HepG2 (cell line): ENCODE measurements around the gene IRS1. TPM values are rescaled to one million over a fixed set of nuclear protein-coding genes. Genes with fewer than 3 reads are reported as not detected.
A peak's percentile ranks its signal among the peaks of the same experiment; 100 is the strongest.

Experiments used
- ATAC-seq: fragments of 200-7000 bp; cut with Tn5 transposase; 3 replicates; pipeline ENCODE4 v1.9.1; 2020; ENCODE audit warnings: mild to moderate bottlenecking, moderate library complexity
- BruUV-seq: library from RNA; stranded (reverse); fragments of 400-500 nt; replicated peaks from 2 replicates; lab custom pipeline; 2021; lab: Mats Ljungman, UMichigan
- CTCF ChIA-PET: fragments of 300-600 bp; formaldehyde crosslinking; extraction: SDS; loops from one replicate; lab custom pipeline; 2021; ENCODE audit warnings: low total read pairs, inconsistent platforms, low intra/inter-chr PET ratio; lab: Yijun Ruan, JAX
- POLR2A ChIA-PET: fragments of 350-600 bp; sonication (Branson Sonifier 250); formaldehyde crosslinking; loops from one replicate; lab custom pipeline; 2020; ENCODE audit warnings: antibody characterized with exemption, inconsistent platforms; lab: Yijun Ruan, JAX
- DNase-seq: peaks from one replicate; pipeline ENCODE4 v3.0.0-alpha.2; 2015; ENCODE audit warnings: low spot score
- FAIRE-seq: peaks from 3 replicates; lab custom pipeline; 2011; peaks lifted over from hg19 to GRCh38; lab: Jason Lieb, UNC
- H2AFZ ChIP-seq: one replicate; pipeline ENCODE4 v1.6.1; 2011; ENCODE audit warnings: low read length, inconsistent platforms
- H3K27ac ChIP-seq: fragments of 300-600 bp; 3 replicates; pipeline ENCODE4 v1.8.0; 2011; ENCODE audit warnings: mixed run types, mild to moderate bottlenecking, mixed read lengths, low read length, inconsistent platforms; ENCODE audit not compliant: insufficient read depth; ENCODE audit errors: extremely low read length
- H3K27me3 ChIP-seq, 2 experiments: fragments of 200-600 bp in 1 of 2; 2 replicates in 1 of 2; 3 replicates in 1 of 2; pipeline versions ENCODE4 v1.6.0 to v1.8.0; 2011; ENCODE audit warnings: low read length in 2 of 2, mild to moderate bottlenecking in 2 of 2, moderate library complexity in 2 of 2, inconsistent platforms in 1 of 2; ENCODE audit not compliant: insufficient read depth in 2 of 2, control insufficient read depth in 1 of 2
- H3K36me3 ChIP-seq, 2 experiments: fragments of 200-600 bp in 1 of 2; replicated peaks in 1 of 2; 2 replicates in 1 of 2; 3 replicates in 1 of 2; pipeline versions ENCODE4 v1.5.1 to v1.8.0; 2011; ENCODE audit warnings: low read length in 2 of 2, inconsistent platforms in 1 of 2; ENCODE audit not compliant: insufficient read depth in 2 of 2, control insufficient read depth in 1 of 2
- H3K4me1 ChIP-seq: 2 replicates; pipeline ENCODE4 v1.5.1; 2012; ENCODE audit warnings: low read length, inconsistent platforms; ENCODE audit not compliant: insufficient read depth
- H3K4me2 ChIP-seq: 2 replicates; pipeline ENCODE4 v1.6.0; 2011; ENCODE audit warnings: low read depth, low read length, inconsistent platforms
- H3K4me3 ChIP-seq, 3 experiments: fragments of 200-600 bp in 1 of 3; sonication (generic), shearing (Covaris generic) in 1 of 3; replicated peaks in 1 of 3; 2 replicates each; pipeline ENCODE4 v1.5.1; 2011 to 2016; ENCODE audit warnings: low read length in 3 of 3, inconsistent platforms in 2 of 3, low read depth in 2 of 3, mild to moderate bottlenecking in 2 of 3, control low read depth in 1 of 3, mixed read lengths in 1 of 3; ENCODE audit not compliant: insufficient read depth in 1 of 3
- H3K79me2 ChIP-seq: one replicate; pipeline ENCODE4 v1.6.1; 2011; ENCODE audit warnings: low read length, inconsistent platforms; ENCODE audit not compliant: insufficient read depth
- H3K9ac ChIP-seq: 2 replicates; pipeline ENCODE4 v1.6.0; 2011; ENCODE audit warnings: mild to moderate bottlenecking, low read depth, low read length, inconsistent platforms; ENCODE audit not compliant: insufficient read depth
- H3K9me3 ChIP-seq: 2 replicates; pipeline ENCODE4 v1.5.1; 2012; ENCODE audit warnings: mild to moderate bottlenecking, low read length
- H4K20me1 ChIP-seq: 2 replicates; pipeline ENCODE4 v1.6.0; 2011; ENCODE audit warnings: inconsistent platforms, mild to moderate bottlenecking, low read length, moderate library complexity; ENCODE audit not compliant: insufficient read depth
- ARID3A ChIP-seq: IDR thresholded peaks from 2 replicates; pipeline ENCODE4 v1.6.1; 2012; ENCODE audit warnings: low read depth, low read length, improper control_type of control experiment
- ATF7 ChIP-seq, 2 experiments: fragments of 450-650 bp in 1 of 2; sonication (generic) in 1 of 2; formaldehyde crosslinking in 1 of 2; IDR thresholded peaks; 2 replicates each; pipeline versions ENCODE4 v1.4.0 to v1.6.1; 2016 to 2020; ENCODE audit warnings: antibody characterized with exemption in 1 of 2, mild to moderate bottlenecking in 1 of 2, missing genetic modification reagents in 1 of 2
- E2F5 ChIP-seq: sonication (generic); formaldehyde crosslinking; conservative IDR thresholded peaks from 2 replicates; pipeline ENCODE4 v1.4.0; 2020; ENCODE audit warnings: missing genetic modification reagents
- GATAD2A ChIP-seq: IDR thresholded peaks from 2 replicates; pipeline ENCODE4 v1.6.1; 2016
- GZF1 ChIP-seq: sonication (generic); formaldehyde crosslinking; IDR thresholded peaks from 2 replicates; pipeline ENCODE4 v1.5.1; 2020; ENCODE audit warnings: mild to moderate bottlenecking, missing genetic modification reagents
- KLF16 ChIP-seq, 2 experiments: sonication (generic) in 1 of 2; formaldehyde crosslinking in 1 of 2; IDR thresholded peaks; 2 replicates each; pipeline versions ENCODE4 v1.6.1 to v1.8.0; 2016 to 2023; ENCODE audit warnings: missing genetic modification reagents in 2 of 2, missing compliant biosample characterization in 1 of 2
- RAD21 ChIP-seq: fragments of 450-650 bp; formaldehyde crosslinking; IDR thresholded peaks from 2 replicates; pipeline ENCODE4 v1.5.0; 2020; ENCODE audit warnings: mild to moderate bottlenecking
- RARA ChIP-seq: IDR thresholded peaks from 2 replicates; pipeline ENCODE4 v1.6.1; 2016; ENCODE audit warnings: missing genetic modification reagents, missing compliant biosample characterization
- SOX13 ChIP-seq, 3 experiments: fragments of 450-650 bp in 1 of 3; sonication (generic) in 1 of 3; formaldehyde crosslinking in 1 of 3; IDR thresholded peaks in 2 of 3; conservative IDR thresholded peaks in 1 of 3; 2 replicates each; pipeline versions ENCODE4 v1.5.0 to v1.6.1; 2016 to 2020; ENCODE audit warnings: antibody characterized with exemption in 1 of 3, mild to moderate bottlenecking in 1 of 3, missing compliant biosample characterization in 1 of 3, missing genetic modification reagents in 1 of 3, moderate library complexity in 1 of 3
- TGIF2 ChIP-seq: IDR thresholded peaks from 2 replicates; pipeline ENCODE4 v1.6.1; 2016; ENCODE audit warnings: control low read depth, missing compliant biosample characterization
- ZNF720 ChIP-seq: sonication (generic); formaldehyde crosslinking; IDR thresholded peaks from 2 replicates; pipeline ENCODE4 v1.4.0; 2020; ENCODE audit warnings: missing genetic modification reagents
- WGBS: methylation state at CpG from one replicate; pipeline ENCODE4 v1.1.6; 2017; ENCODE audit warnings: low lambda C conversion rate; 5-methylcytosine and 5-hydroxymethylcytosine counted together
- in situ Hi-C: cut with HindIII; loops from 2 replicates; pipeline ENCODE4 v1.10.0; 2017; ENCODE audit warnings: low pct_unique_long_range_greater_than_20kb; ENCODE audit not compliant: extremely low pct_ligation_motif_present
- intact Hi-C: fragments of 100-400 bp; cut with micrococcal nuclease; formaldehyde crosslinking; loops from one replicate; pipeline ENCODE4 v1.10.0; 2022; ENCODE audit not compliant: unreplicated experiment
- polyA plus RNA-seq, 8 experiments: library from polyadenylated mRNA; depleted of rRNA in 3 of 8; stranded (reverse) in 7 of 8; unstranded in 1 of 8; fragments of >200 nt; fragmentation: Illumina TruSeq in 4 of 8; extraction: Trizol in 4 of 8; gene quantifications; 2 replicates each; pipeline versions ENCODE4 v1.2.1 to v1.2.3, GENCODE V29; 2011 to 2016; ENCODE audit warnings: low read depth in 4 of 8, missing spikeins in 1 of 8, mixed read lengths in 1 of 8; ENCODE audit not compliant: insufficient read depth in 1 of 8
- total RNA-seq, 5 experiments: library from RNA; depleted of rRNA; stranded (reverse); fragments of >200 nt; fragmentation: Illumina TruSeq; extraction: Trizol; gene quantifications; 2 replicates each; pipeline ENCODE4 v1.2.3, GENCODE V29; 2016; ENCODE audit warnings: low read depth in 1 of 5
- TF ChIP-seq, protein P1 (sequence below): IDR thresholded peaks from 2 replicates; pipeline ENCODE4 v1.6.1; 2016; ENCODE audit warnings: low read depth
- TF ChIP-seq, protein P2 (sequence below): sonication (generic); formaldehyde crosslinking; IDR thresholded peaks from 2 replicates; pipeline ENCODE4 v1.4.0; 2020; ENCODE audit warnings: missing genetic modification reagents
- TF ChIP-seq, protein P3 (sequence below): sonication (generic); formaldehyde crosslinking; IDR thresholded peaks from 2 replicates; pipeline ENCODE4 v1.4.0; 2020; ENCODE audit warnings: missing genetic modification reagents

IRS1 gene
- total and polyA plus RNA-seq, 2 of the 13 experiments (the other 11 are each of a cell fraction or from before 2014, with no cell fraction given), result 8.7 to 9.0 TPM

DNA sequence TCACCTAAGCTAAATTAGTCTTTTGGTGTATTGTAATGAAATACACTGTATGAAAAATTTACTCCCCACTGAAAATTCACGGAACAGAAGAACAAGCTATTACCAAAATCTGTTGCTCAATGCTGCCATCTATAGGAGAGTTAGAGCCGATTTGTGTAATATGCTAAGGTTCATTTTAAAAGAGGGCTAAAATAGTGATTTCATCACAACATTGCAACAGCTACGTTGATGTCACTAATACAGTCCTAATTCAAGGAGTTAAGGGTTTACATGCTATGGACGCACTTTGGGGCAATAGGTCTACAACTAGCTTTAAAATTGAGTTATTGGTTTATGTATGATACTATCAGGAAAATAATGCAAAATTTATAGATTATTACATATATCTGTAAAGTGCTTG, 3.0 kb upstream of the IRS1 start:
- no peaks in the 10 kb centered on the region for H3K9me3 ChIP-seq
- 0 out of 5 replicates have a peak, but pooled peaks cover 0 to 2% of the 10 kb centered on the region in 2 experiments for H3K27me3 ChIP-seq
- H3K4me2 ChIP-seq, result peak overlapping the region; percentile 2; the same call in 1 of the 2 replicates
- in situ Hi-C loops, result loop anchor here (5.0 to 10.0 kb wide), 4 partner anchors 302 to 1135 kb away; no protein-coding TSS in a partner anchor
- no peak overlapping the region for H3K9ac ChIP-seq
- H4K20me1 ChIP-seq, result no peaks in the 10 kb centered on the region
- WGBS, result 4% methylated on average over 4 of the region's 4 CpGs
- no TSS peak for BruUV-seq
- POLR2A ChIA-PET, result interaction anchor here (0.9 to 3.9 kb wide), 7 partner anchors 12 to 1137 kb away, joined by 3 to 29 read pairs (median 4); no protein-coding TSS in a partner anchor
- H2AFZ ChIP-seq, result no peak overlapping the region
- peaks cover 53% of the 10 kb centered on the region for H3K4me1 ChIP-seq
- no peaks in the 10 kb centered on the region; a peak in 1 of 5 replicates for H3K36me3 ChIP-seq
- ATAC-seq, result no peak
- peak; percentile 86 for DNase-seq
- no peak overlapping the region for H3K4me3 ChIP-seq
- intact Hi-C loops, result loop anchor here (1.0 to 10.0 kb wide), 9 partner anchors 34 to 1134 kb away; partner anchors contain the start of gene RHBDD1
- CTCF ChIA-PET, result interaction anchor here (0.8 to 2.7 kb wide), 6 partner anchors 183 to 1134 kb away, joined by 3 to 9 read pairs (median 6); no protein-coding TSS in a partner anchor
- H3K27ac ChIP-seq, result no peak overlapping the region
- H3K79me2 ChIP-seq, result peaks cover 8% of the 10 kb centered on the region
- peak; percentile 67 for FAIRE-seq
- TF ChIP-seq ARID3A, result peak; percentile 81
- TF ChIP-seq, protein P1, sequence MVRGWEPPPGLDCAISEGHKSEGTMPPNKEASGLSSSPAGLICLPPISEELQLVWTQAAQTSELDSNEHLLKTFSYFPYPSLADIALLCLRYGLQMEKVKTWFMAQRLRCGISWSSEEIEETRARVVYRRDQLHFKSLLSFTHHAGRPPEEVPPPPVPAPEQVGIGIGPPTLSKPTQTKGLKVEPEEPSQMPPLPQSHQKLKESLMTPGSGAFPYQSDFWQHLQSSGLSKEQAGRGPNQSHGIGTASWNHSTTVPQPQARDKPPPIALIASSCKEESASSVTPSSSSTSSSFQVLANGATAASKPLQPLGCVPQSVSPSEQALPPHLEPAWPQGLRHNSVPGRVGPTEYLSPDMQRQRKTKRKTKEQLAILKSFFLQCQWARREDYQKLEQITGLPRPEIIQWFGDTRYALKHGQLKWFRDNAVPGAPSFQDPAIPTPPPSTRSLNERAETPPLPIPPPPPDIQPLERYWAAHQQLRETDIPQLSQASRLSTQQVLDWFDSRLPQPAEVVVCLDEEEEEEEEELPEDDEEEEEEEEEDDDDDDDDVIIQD (CRISPR knock-in tag), result peak; percentile 71; the same call in 1 of the 2 replicates
- peak; percentile 75 for TF ChIP-seq TGIF2 (CRISPR knock-in tag)
- peak; percentile 88 for TF ChIP-seq GATAD2A (CRISPR knock-in tag)
- TF ChIP-seq, protein P2, sequence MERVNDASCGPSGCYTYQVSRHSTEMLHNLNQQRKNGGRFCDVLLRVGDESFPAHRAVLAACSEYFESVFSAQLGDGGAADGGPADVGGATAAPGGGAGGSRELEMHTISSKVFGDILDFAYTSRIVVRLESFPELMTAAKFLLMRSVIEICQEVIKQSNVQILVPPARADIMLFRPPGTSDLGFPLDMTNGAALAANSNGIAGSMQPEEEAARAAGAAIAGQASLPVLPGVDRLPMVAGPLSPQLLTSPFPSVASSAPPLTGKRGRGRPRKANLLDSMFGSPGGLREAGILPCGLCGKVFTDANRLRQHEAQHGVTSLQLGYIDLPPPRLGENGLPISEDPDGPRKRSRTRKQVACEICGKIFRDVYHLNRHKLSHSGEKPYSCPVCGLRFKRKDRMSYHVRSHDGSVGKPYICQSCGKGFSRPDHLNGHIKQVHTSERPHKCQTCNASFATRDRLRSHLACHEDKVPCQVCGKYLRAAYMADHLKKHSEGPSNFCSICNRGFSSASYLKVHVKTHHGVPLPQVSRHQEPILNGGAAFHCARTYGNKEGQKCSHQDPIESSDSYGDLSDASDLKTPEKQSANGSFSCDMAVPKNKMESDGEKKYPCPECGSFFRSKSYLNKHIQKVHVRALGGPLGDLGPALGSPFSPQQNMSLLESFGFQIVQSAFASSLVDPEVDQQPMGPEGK (CRISPR knock-in tag), result 0 out of 2 replicates have a peak, but pooled peaks have one; percentile 24
- TF ChIP-seq GZF1 (CRISPR knock-in tag), result no peak
- TF ChIP-seq KLF16 (CRISPR knock-in tag; IDR thresholded peaks at IDR 0.05), result peak in 1 of 2 experiments; percentile 80; a peak in 2 of 4 replicates
- TF ChIP-seq SOX13 (IDR thresholded peaks at IDR 0.05), result no peak
- peak in 1 of 2 experiments; percentile 42; a peak in 1 of 4 replicates for TF ChIP-seq SOX13 (CRISPR knock-in tag; conservative IDR thresholded peaks at IDR 0.05 in 1 of 2, IDR thresholded peaks at IDR 0.05 in 1 of 2)
- 0 out of 2 replicates have a peak, but pooled peaks have one; percentile 13 for TF ChIP-seq RARA
- TF ChIP-seq RAD21 (CRISPR knock-in tag), result peak; percentile 81
- no peak for TF ChIP-seq ZNF720 (CRISPR knock-in tag)
- TF ChIP-seq E2F5 (CRISPR knock-in tag), result no peak
- TF ChIP-seq ATF7 (IDR thresholded peaks at IDR 0.05), result peak; percentile 31; the same call in 1 of the 2 replicates
- no peak for TF ChIP-seq ATF7 (CRISPR knock-in tag; IDR thresholded peaks at IDR 0.05)
- TF ChIP-seq, protein P3, sequence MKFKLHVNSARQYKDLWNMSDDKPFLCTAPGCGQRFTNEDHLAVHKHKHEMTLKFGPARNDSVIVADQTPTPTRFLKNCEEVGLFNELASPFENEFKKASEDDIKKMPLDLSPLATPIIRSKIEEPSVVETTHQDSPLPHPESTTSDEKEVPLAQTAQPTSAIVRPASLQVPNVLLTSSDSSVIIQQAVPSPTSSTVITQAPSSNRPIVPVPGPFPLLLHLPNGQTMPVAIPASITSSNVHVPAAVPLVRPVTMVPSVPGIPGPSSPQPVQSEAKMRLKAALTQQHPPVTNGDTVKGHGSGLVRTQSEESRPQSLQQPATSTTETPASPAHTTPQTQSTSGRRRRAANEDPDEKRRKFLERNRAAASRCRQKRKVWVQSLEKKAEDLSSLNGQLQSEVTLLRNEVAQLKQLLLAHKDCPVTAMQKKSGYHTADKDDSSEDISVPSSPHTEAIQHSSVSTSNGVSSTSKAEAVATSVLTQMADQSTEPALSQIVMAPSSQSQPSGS (CRISPR knock-in tag), result peak; percentile 49; the same call in 1 of the 2 replicates
